HG03097 (cell line): ENCODE data around the gene UTP18.
"Not testable (repeated sequence)": the region's sequence is repeated elsewhere in the genome, so short reads cannot be mapped to it uniquely, and the experiment has no call there.

Experiments used
- ATAC-seq: cut with Tn5 transposase; IDR thresholded peaks from one replicate; pipeline ENCODE4 v1.9.1; 2021; ENCODE audit not compliant: unreplicated experiment, low FRiP score

The UTP18 gene

GRCh38 chr17:51258756-51259563 is 1.4 kb upstream of the UTP18 start:
- ATAC-seq, result no peak

DNA sequence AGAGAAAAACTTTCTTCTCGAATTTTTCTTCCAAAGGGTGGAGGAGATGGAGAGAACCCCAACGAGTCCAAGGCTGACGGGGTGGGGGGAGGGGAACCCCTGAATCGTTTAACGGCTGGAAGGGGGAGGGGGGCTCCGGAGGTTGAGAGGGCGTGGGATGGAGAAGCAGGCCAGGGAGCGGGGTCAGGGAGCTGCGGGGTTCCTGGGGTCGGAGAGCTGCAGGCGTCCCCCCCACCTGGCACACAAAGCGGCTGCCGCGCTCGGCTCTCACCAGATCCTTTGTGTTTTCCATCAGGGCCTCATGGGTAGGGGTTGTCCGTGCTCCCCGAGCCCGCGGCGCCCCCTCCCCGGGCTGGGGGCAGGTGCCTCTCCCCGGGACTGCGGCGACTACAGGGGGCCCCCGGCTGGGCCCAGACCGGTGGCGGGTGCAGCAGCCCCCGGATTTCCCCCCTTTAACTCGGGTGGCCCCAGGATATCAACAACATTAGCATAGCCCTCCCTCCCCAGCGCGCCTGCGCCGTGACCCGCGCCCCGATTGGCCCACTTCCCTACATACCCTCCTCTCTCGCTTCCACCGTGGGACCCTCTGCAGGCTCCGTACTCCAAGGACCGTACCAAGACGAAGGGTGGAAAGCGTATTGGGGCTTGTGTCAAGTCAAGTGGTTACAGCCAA is 646 bp upstream of the UTP18 start, which contains the start of gene MBTD1:
TSS of gene MBTD1 (minus strand) at position 486 of the 673 bp plus-strand sequence. CDS start 34,888 bp downstream, outside the sequence.
- ATAC-seq, result peak; percentile 76

DNA sequence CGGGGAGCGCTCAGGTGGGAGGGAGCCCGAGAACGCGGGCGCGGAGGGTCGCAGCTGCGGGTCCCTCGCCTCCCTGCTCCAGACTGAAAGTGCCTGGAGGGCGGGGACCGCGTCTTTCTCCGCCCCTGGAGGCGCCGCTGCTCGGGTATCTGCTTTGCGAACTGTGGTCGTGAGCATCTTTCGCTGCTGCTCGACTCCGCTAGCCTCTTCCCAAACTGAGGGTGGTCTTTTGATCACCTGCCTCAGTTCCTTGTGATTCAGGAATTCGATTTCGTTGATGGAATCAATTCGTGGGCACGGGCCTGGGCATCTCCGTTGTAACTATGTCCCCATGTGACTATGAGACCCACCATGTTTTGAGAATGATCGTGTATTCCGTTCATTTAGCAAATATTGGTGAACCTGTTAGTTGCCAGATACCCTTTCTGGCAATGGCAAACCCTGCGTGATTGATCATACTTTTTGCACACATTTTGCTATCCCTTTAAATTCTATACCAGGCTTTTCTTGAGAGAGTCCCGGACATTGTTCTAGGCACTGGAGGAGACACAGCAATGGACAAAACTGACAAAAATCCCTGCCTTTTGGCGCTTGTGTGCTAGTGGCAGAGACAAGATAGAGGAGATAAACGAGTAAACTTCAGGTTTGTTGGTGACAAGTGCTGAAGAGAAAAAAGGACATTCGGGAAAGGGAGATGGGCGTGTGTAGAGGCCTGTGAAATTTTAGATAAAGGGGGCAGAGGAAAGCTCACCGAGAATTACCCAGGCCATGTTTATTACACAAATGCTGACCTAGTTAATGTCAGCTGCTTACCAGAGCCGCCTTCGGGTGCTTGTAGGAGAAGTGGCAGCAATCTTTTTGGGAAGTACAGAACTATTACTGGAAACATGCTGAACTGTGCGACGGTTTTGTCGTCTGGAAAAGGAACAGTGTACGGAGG is 948 bp downstream of the UTP18 start:
- no peak for ATAC-seq

GRCh38 chr17:51263006-51263405 is 2.7 kb downstream of the UTP18 start:
- no peak for ATAC-seq

DNA sequence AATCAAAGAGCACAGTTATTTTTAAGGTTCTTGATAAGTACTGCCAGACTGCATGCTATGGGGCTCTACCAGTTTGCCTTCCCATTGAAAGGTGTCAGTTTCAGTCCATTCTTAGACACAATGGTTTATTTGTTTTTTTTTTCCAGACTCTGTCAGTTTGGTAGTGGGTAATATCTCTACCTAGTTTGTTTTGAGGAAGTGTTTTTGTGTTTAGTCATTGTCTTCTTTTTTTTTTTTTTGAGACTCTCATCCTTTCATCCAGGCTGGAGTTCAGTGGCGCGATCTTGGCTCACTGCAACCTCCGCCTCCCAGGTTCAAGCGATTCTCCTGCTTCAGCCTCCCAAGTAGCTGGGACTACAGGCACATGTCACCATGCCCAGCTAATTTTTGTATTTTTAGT is 4.1 kb downstream of the UTP18 start:
- ATAC-seq, result not testable (repeated sequence)

GRCh38 chr17:51269991-51270390 is 9.6 kb downstream of the UTP18 start:
- ATAC-seq, result no peak

DNA sequence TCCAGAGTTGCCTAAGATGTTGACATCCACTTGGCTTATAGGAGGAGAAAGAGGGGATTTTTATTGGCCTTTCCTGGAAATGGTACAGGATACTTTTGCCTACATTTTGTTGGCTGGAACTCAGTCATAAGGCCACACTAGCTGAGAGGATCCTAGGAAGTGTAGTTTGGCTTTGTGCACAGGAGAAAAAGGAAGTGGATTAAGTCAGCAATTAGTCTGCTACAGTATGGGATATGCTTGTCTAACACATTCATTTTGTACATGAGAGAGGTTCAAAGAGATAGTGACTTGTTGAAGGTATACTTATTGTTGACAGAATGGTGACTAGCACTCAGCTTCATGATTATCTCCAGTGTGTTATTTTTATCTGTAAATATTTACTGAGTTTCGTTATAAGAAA is 10.3 kb downstream of the UTP18 start:
- no peak for ATAC-seq

DNA sequence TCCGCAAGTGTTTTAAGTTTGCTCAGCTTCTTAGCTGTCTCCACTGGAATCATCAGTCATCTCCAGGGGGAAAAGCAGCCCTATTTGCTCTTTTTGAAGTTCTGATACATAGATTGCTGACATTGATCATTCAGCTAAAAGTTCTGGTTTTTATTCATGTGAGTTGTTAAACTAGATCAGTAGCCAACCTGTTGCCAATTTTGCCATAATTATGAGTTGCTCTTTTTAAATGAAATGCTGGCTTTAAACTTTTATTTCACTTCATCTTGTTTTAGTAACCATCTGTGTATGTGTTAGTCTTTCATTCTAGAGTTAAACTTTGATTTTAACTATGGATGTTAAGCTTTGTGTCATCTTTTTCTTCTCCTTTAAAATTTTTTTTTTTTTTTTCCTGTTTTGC is 12.5 kb downstream of the UTP18 start:
- ATAC-seq, result no peak

- ATAC-seq, result no peak
These were observed 15.0 kb downstream of the UTP18 start for GRCh38 chr17:51275381-51275780.

DNA sequence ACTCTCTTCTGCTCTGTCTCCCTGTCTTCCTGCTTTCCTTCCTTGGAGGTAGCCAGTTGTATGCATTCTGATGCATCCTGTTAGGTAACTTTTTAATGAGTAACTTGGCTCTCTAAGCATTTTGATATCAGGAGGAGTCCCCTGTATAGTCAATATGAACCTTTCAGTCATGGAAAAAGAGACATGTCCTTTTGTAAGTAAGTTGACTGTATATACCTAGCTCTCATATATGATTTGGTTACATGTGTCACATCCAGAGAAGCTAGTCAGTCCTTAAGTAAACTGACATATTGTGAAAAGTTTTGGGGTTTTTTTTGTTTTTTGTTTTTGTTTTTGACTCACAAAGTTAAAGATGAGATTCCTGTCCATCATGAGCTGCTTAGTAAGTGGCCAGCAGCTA is 18.8 kb downstream of the UTP18 start:
- ATAC-seq, result no peak

DNA sequence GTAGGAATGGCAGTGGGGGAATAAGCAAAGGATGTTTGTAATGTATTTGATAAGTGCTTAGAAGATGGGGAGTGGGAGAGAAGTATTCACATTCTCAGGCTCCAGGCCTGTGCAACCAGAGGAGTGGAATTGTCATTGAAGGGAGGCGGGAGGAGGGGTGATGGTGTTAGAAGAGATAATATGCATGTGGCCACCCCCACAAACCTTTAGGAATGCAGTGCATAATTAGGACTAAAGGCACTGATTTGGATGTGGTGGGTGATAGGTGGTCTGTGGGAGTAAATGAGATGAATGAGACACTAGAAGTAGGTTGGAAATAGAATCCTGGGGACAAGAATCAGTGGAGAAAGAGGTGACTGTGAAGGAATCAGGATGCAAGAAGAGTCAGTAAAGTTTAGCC is 27.1 kb downstream of the UTP18 start:
- ATAC-seq, result no peak

- ATAC-seq, result no peak
These were observed 29.4 kb downstream of the UTP18 start for GRCh38 chr17:51289696-51290111.

DNA sequence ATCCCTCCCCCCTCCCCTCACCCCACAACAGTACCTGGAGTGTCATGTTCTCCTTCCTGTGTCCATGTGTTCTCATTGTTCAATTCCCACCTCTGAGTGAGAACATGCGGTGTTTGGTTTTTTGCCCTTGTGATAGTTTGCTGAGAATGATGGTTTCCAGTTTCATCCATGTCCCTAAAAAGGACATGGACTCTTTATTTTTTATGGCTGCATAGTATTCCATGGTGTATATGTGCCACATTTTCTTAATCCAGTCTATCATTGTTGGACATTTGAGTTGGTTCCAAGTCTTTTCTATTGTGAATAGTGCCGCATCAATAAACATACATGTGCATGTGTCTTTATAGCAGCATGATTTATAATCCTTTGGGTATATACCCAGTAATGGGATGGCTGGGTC is 34.0 kb downstream of the UTP18 start:
- not testable (repeated sequence) for ATAC-seq

DNA sequence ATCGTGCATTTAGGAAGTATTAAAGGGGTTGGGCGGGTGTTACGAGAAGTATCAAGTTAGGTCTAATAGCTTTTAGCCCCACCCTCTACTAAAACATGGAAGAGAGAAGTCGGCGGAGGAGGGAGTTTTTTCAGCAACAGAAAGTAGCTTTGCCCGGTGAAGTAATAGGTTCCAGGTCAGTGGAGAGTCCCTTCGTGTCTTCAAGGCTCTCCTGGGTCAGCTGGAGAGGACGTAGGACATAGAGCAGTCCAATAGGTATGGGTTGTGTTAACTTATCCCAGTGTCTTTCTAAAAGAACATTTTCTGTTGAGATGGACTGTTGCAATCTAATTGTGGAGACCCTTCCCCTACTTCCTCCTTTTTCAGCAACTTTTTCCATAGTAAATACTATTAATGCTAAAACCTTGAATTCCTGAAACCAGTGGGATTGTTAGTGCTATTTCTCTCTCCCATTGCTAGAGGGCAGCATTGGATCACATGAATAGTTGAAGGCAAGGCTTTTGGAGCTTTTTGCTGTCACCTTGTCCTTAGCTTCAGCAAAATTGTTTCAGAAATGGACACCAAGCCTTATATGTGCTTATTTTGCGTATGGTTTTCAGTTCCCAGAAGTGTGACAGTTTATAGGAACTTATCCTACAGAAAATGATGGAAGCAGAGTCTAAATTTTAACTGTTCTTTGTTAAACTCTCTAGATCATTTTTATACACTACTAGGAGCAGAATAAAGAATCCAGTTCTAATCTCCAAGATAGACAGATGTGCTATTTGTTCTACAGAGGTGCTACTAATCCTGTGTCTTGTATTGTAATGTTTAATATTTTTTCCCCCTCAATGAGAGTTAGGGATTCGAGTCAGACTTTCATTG is 38.4 kb downstream of the UTP18 start:
- ATAC-seq, result no peak

DNA sequence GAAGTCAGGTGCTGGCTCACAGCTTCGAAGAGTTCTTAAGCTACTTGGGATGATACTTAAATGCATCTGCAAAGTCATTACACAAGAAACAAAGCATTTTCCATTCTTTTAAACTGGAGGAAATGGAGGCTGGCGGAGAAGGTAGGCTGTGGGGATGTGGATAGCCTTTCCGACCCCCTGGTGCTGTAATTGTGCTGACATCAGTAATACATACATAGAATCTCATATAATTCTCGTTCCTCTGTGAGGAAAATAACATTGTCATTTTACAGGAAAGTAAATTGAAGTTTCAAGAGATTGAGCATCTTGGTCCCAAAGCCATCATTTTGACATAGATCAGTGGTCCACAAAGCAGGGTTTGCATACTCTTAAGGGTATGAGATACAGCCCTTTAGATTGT is 39.5 kb downstream of the UTP18 start:
- no peak for ATAC-seq

DNA sequence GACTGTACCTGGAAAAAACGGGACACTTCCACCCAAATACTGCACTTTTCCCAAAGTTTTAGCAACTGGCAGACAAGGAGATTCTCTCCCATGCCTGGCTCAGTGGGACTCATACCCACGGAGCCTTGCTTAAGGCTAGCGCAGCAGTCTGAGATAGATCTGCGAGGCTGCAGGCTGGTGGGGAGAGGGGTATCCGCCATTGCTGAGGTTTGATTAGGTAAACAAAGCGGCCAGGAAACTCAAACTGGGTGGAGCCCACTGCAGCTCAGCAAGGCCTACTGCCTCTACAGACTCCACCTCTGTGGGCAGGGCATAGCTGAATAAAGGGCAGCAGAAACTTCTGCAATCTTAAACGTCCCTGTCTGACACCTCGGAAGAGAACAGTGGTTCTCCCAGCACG is 44.8 kb downstream of the UTP18 start:
- no peak for ATAC-seq

DNA sequence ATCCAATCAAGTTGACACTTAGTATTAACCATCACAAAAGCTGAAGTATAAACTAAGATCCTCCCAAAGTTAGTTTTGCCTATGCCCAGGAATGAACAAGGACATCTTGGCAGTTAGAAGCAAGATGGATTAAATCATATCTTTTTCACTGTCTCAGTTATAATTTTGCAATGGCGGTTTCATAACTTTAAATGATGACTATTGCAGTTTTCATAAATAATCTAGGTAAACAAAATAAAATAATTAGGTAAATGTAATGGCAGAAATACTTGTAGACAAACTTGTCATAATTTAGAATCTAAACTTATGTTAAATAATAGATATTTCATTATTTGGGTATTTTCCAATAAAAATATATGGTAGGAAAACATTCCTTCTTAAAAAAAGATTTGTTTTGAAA is 51.7 kb downstream of the UTP18 start:
- not testable (repeated sequence) for ATAC-seq

GRCh38 chr17:51319186-51319585 is 58.8 kb downstream of the UTP18 start:
- ATAC-seq, result no peak

- ATAC-seq, result no peak
These were observed 62.2 kb downstream of the UTP18 start for GRCh38 chr17:51322390-51323029.

DNA sequence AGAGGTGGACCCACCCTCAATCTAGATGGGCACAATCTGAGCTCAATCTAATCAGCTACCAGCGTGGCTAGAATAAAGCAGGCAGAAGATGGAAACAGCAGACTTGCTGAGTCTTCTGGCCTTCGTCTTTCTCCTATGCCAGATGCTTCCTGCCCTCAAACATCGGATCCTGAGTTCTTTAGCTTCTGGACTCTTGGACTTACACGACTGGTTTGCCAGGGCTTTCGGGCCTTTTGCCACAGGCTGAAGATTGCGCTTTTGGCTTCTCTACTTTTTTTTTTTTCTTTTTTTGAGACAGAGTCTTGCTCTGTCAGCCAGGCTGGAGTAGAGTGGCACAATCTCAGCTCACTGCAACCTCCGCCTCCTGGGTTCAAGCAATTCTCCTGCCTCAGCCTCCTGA is 65.1 kb downstream of the UTP18 start:
- no peak for ATAC-seq
